Hepatocyte (in vitro differentiated cells): ENCODE data around the gene ALPL.

Experiments
- EZH2 ChIP-seq: fragments of 200-600 bp; sonication (generic); IDR thresholded peaks from 2 replicates; pipeline ENCODE4 v1.6.1; 2016; ENCODE audit warnings: antibody characterized with exemption, mild to moderate bottlenecking, borderline replicate concordance
- EZH2phosphoT487 ChIP-seq: fragments of 200-600 bp; sonication (generic); IDR thresholded peaks from one replicate; pipeline ENCODE4 v1.6.1; 2018; ENCODE audit warnings: antibody characterized with exemption, mild to moderate bottlenecking, low read depth, moderate library complexity; ENCODE audit not compliant: unreplicated experiment, severe bottlenecking
- TF ChIP-seq, protein P1 (sequence below): fragments of 200-600 bp; sonication (generic); IDR thresholded peaks from 2 replicates; pipeline ENCODE4 v1.5.1; 2016; ENCODE audit warnings: antibody characterized with exemption, mild to moderate bottlenecking; ENCODE audit not compliant: poor library complexity

DNA sequence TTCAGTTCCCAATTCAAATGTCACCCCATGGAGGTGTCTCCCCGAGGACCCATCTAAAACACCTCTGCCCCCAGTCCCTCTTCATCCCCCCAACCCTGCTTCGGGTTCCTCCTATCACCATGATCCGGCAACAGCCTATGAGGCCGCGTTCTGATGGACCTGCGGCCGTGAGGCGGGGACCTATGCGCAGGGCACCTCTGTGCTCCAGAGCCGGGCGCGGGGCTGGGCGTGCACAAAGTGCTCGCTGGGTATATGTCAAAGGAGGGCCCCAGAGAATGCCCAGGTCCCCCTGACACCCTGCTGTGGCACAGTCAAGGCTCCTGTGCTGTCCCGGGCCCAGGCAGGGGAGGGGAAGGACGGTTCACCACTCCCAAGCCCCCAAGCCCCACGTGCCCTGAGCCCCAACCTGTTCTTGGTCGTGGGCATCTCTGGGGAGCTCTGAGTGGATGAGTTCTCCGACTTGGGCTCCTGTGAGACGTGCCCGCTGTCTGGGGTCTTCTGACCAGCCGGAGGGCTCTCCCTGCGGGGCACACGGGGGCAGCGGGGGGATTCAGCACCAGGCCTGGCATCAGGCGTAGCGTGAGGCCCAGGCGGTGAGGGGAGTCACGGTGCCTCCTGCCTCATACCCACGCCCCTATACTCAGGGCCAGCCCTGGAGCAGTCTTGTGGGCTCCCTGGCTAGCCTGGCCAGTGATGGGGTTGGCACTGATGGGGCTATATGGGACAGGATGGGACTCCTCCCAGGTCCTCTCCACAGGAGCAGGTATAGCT, 92.2 kb downstream of the ALPL start:
- TF ChIP-seq, protein P1, sequence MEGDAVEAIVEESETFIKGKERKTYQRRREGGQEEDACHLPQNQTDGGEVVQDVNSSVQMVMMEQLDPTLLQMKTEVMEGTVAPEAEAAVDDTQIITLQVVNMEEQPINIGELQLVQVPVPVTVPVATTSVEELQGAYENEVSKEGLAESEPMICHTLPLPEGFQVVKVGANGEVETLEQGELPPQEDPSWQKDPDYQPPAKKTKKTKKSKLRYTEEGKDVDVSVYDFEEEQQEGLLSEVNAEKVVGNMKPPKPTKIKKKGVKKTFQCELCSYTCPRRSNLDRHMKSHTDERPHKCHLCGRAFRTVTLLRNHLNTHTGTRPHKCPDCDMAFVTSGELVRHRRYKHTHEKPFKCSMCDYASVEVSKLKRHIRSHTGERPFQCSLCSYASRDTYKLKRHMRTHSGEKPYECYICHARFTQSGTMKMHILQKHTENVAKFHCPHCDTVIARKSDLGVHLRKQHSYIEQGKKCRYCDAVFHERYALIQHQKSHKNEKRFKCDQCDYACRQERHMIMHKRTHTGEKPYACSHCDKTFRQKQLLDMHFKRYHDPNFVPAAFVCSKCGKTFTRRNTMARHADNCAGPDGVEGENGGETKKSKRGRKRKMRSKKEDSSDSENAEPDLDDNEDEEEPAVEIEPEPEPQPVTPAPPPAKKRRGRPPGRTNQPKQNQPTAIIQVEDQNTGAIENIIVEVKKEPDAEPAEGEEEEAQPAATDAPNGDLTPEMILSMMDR: no peak
- TF ChIP-seq EZH2: no peak
- no peak for TF ChIP-seq EZH2phosphoT487
